DMS79 treated with DMSO at 0.1 percent for 48 hours (cell line): ENCODE measurements around the gene SZRD1.
A peak's percentile ranks its signal among the peaks of the same experiment; 100 is the strongest.

Source experiments
- DNase-seq: peaks from one replicate; lab custom pipeline; 2025; lab: John Stamatoyannopoulos, UW

SZRD1 gene

GRCh38 chr1:16394977-16395376, 27.9 kb downstream of the SZRD1 start:
- DNase-seq = no peak

- DNase-seq = peak; percentile 17
Observed at GRCh38 chr1:16396591-16396990, 29.5 kb downstream of the SZRD1 start.

- no peak for DNase-seq
Observed at GRCh38 chr1:16397120-16397519, 30.1 kb downstream of the SZRD1 start.

- DNase-seq = no peak
Observed at GRCh38 chr1:16398371-16398953, 31.4 kb downstream of the SZRD1 start.

DNA sequence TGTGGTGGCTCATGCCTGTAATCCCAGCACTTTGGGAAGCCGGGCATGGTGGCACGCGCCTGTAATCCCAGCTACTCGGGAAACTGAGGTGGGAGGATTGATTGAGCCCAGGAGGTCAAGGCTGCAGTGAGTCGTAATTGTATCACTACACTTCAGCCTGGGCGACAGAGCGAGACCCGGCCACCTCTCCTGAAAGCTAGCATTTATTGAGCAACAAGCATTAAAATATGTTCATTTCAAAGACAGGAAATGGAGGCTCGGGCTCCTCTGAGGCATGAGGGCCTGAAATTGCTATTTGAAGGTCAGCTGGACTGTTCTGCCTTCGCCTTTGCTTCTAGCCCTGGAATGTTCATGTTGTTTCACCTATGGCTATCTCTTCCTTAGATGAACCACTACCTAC, 35.7 kb downstream of the SZRD1 start:
- no peak for DNase-seq

DNA sequence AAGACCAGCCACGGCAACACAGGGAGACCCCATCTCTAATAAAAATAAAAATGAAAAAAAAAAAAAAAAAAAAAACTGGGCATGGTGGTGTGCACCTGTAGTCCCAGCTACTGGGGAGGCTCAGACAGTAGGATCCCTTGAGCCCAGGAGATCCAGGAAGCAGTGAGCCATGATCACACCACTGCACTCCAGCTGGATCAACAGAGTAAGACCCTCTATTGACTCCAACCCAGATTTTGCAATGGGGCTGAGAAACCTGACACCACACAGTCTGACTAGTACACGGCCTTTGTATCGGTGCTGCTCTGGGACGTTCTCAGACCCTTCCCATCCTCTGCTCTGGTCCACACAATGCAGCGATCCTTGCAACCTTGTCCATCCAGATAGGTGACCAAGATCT, 38.4 kb downstream of the SZRD1 start:
- no peak for DNase-seq

- no peak for DNase-seq
Observed at GRCh38 chr1:16406868-16407267, 39.8 kb downstream of the SZRD1 start.

DNA sequence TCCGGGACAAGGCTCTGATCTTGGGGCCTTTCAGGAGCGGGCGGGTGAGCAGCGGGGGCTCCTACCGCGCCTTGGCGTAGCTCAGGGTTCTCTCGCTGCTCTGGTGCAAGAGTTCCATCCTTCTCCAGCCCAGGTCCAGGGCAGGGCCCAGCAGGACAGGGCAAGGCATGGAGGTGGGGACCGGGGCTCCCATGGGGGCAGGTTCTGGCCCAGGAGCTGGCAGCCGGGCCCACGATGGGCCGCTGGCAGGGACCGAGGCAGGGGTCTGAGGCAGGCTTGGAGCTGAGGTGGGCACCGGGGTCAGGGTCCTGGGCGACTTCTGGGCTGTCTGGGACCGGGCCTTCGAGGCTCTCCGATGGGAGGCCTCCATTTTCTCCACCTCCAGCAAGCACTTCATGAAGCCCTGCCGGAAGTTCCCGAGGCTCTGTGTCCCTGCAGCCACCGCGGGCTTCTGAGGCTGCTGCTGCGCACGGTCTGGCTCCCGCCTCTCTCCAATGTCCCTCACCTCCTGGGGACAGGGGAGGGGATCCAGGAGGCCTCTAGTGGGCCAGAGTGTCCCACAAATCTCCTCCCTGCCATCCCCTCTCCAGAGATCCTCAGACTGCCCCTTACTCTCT, 42.6 kb downstream of the SZRD1 start:
- no peak for DNase-seq

DNA sequence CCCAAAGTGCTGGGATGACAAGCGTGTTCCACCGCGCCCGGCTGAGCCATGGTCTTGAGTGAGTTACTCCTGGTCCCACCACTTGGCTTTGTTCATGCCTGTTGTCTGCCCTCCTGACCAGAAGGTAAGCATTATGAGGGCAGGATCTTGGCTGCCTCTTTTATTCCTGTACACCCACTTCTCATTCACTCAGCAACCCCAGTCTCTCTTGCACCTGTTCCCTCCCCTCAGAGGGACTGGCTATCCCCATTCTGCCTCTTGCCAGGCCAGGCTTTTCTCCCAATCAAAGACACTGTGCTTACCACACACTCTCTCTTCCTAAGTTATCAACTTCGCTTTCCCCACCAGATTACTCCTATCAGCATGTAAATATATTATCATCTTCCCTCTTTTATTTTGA, 43.8 kb downstream of the SZRD1 start:
- DNase-seq = no peak

GRCh38 chr1:16413191-16413590, 46.1 kb downstream of the SZRD1 start:
- DNase-seq = no peak

GRCh38 chr1:16418823-16419425, 51.9 kb downstream of the SZRD1 start:
- no peak for DNase-seq

GRCh38 chr1:16420424-16421118, 53.5 kb downstream of the SZRD1 start:
- no peak for DNase-seq

DNA sequence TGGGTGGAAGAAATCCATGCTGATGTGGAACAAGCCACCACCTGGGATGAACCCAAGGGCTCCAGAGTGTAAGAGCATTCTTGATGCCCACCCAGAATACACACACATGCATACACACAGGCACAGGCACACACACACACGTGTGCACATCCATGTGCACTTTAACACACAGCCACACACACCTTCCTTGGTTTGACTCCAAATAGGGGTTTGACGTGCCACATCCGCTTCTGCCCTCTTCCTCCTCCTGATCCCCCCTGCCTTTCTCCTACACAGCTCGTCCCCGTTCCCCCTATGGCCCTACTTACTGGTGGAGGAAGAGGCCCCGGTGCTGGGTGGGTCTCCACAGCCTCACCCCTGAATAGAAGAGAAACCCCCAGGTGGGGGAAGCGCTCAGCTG, 54.2 kb downstream of the SZRD1 start:
- DNase-seq = no peak

DNA sequence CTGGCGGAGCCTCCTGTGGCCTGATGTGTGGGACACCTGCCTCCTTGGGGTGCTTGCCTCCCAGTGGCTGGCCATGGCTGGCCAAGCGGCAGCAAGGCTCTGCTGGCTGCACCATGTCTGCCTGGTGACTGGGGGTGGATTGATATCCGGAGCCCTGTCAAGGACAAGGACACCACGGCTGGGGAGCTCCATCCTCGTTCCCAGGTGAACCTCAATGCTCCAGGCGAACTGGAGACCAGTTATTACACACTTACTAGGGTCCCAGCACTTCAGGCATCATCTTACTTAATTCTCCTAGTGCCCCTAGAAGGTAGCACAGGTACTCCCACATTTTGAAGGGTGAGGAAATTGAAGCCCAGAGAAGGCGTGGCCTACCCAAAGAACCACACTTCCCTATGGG, 55.0 kb downstream of the SZRD1 start:
- DNase-seq = no peak

DNA sequence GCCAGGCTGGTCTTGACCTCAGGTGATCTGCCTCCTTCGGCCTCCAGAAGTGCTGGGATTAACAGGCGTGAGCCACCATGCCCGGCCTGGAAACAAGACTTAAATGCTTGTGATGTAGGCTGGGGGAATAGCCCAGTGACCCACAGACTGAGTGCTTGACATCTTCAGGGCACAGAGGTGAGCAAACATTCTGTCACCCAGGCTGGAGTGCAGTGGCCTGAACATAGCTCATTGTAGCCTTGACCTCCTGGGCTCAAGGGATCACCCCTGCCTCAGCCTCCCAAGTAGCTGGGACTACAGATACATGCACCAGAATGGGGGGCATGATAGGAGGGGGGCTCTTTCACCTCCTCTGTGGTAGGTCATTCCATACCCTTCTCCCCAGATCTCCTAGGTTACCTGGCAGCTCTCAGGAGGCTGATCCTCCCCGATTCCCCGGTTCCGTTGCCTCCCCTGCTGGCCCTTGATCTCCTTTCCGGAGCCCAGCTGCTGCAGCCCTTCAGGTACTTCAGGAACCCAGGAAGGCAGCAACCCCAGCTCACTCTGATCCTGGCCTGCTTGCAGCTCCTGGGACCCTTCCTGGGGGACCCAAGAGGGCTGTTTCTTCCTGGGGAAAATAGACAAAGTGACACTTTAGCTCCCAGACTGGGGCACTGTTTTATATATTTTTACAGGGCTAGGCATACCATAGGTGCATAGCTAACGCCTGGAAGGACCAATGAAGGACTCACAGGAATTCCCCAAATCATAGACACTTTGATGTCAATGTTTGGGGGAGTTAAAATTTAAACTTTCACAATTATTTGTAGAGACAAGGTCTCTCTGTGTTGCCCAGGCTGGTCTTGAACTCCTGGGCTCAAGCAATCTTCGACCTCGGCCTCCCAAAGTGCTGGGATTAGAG, 58.3 kb downstream of the SZRD1 start:
- no peak for DNase-seq

DNA sequence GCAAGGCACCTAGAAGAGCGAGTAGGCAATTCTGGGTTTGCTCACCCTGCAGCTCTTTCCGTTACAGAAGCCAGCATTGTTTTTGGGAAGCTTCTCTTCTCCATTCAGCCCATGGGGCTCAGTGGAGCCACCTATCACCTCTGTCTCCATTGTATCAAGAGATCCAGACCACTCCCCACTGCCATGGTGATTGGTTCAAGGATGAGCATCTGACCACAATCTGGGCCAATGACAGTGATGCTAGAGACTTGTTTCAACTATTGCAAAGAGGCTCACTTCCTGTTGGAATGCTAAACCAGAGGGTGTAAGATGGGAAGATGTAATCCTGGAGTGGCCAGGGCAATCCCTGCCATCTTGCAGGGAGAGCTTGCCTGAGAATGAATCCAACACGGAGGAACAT, 63.6 kb downstream of the SZRD1 start:
- no peak for DNase-seq

GRCh38 chr1:16433030-16433429, 66.0 kb downstream of the SZRD1 start:
- no peak for DNase-seq

DNA sequence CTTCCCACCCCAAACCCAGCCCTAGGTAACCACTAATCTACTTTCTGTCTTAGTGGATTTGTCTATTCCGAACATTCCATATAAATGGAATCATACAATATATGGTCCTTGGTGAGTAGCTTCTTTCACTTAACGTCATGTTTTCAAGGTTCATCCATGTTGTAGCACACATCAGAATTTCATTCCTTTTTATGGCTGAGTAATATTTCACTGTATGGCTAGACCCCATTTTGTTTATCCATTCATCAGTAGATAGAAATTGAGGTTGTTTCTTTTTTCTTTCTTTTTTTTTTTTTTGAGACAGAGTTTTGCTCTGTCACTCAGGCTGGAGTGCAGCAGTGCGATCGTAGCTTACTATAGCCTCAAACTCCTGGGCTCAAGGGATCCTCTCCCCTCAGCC, 67.0 kb downstream of the SZRD1 start:
- no peak for DNase-seq

DNA sequence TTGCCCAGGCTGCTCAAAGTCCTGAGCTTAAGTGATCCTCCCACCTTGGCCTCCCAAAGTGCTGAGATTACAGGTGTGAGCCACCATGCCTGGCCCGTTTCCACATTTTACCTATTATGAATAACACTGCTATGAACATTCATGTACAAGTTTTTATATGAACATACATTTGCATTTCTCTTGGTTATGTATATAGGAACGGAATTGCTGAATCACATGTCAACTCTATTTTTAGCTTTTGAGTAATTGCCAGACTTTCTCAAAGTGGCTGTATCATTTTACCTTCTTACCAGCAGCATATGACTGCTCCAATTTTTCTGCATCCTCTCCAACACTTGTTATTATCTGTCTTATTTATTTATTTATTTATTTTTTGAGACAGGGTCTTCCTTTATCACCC, 67.5 kb downstream of the SZRD1 start:
- DNase-seq = no peak

DNA sequence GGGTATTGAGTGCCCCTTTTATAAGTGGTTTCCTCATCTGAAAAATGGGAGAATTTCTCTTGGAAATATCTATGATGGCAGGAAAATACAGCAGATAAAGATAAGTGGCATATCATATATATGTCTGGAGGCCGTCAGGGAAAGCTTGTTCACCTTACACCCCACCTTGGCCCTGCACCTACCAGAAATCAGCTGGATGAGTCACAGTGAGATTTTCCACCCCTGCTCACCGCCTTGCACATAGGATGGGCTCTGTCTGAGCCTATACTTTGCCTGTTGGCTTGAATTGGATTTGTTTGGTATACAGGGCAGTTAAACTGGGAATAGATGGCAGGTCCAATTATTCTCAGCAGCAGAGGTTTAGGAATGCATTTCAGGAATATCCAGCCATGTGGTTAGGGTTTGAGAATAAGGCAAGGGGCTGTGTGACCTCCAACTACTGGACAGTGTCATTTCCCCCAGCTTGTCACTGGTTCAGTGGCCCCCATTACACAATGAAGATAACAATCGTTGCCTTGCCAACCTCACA, 70.0 kb downstream of the SZRD1 start, which contains the start of gene SPATA21:
Gene SPATA21 (minus strand): TSS at position 479 of the 529 bp plus-strand sequence. CDS start 6,053 bp downstream, outside the sequence.
- DNase-seq = no peak

GRCh38 chr1:16438516-16438915, 71.5 kb downstream of the SZRD1 start:
- no peak for DNase-seq

GRCh38 chr1:16438924-16439323, 71.9 kb downstream of the SZRD1 start:
- no peak for DNase-seq
